T-helper 2 cell treated with Interferon-gamma antibody and Interleukin-4, amounts not matched to agents 100 ng/mL and 5 ng/mL, for 36 hours (primary cell): ENCODE measurements around the gene GPR89A. TPM values are rescaled to one million over a fixed set of nuclear protein-coding genes. Genes with fewer than 3 reads are reported as not detected.
"Not testable (repeated sequence)": the region's sequence is repeated elsewhere in the genome, so short reads cannot be mapped to it uniquely, and the experiment has no call there.

Experiments used
- intact Hi-C: fragments of 100-400 bp; cut with micrococcal nuclease; formaldehyde crosslinking; loops from one replicate; pipeline ENCODE4 v1.15.1; 2023
- total RNA-seq: library from RNA; stranded (reverse); gene quantifications from 2 replicates; pipeline ENCODE4 v1.2.3, GENCODE V29; 2022

Gene GPR89A
- total RNA-seq, 1 donor from 2014 or later, result 36.4 TPM

- intact Hi-C loops, result not testable (repeated sequence)
Observed at GRCh38 chr1:145686078-145686477, 78.3 kb downstream of the GPR89A start.

DNA sequence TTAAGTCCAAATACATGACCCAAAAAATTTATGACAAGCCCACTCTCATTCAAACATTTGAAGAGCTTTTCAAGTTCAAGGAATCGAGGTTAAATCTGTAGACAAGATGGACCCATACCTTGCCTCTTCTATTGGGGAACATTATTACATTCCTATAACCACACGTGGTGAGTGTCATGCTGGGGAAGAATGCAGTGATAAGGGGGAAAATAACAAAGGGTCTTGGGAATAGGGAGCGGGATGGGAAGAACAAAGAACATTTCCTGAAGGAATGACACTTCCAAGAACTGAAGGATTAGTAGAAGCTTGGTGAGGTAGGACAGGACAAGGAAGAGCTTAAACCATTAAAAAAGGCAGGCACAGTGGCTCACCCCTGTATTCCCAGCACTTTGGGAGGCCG is 80.5 kb downstream of the GPR89A start:
- intact Hi-C loops, result no loop called here

DNA sequence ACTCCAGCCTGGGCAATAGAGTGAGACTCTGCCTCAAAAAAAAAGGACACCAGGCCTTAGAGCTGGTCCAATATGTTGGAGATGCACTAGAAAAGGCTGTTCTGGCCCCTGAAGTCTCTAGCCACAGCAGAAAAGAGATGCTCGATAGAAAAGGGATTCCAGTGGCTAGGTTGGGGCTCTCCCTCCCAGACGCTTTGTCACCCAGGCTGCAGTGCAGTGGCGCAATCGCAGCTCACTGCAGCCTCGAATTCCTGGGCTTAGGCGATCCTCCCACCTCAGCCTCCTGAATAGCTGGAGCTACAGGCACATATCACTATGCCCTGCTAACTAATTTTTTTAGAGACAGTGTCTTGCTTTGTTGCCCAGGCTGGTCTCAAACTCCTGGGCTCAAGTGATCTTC is 81.1 kb downstream of the GPR89A start:
- intact Hi-C loops, result no loop called here

DNA sequence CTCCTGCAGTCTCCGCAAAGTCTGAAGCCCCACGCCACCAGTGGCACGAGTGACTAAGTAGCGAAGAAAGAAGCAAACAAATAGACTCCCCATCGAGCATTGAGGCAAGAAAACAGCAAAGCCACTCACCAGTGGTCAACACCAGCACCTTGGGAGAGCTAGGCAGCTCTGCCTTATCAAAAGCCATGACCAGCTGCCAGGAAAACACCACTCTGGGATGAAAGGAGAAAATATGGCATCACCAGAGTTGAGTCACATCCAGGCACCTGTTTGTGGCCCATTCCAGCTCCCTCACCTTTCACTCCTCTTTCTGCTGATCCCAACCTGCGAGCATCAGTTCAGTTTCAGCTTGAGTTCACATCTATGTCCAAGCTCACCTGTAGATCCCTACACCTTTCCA is 82.1 kb downstream of the GPR89A start:
- intact Hi-C loops, result no loop called here

DNA sequence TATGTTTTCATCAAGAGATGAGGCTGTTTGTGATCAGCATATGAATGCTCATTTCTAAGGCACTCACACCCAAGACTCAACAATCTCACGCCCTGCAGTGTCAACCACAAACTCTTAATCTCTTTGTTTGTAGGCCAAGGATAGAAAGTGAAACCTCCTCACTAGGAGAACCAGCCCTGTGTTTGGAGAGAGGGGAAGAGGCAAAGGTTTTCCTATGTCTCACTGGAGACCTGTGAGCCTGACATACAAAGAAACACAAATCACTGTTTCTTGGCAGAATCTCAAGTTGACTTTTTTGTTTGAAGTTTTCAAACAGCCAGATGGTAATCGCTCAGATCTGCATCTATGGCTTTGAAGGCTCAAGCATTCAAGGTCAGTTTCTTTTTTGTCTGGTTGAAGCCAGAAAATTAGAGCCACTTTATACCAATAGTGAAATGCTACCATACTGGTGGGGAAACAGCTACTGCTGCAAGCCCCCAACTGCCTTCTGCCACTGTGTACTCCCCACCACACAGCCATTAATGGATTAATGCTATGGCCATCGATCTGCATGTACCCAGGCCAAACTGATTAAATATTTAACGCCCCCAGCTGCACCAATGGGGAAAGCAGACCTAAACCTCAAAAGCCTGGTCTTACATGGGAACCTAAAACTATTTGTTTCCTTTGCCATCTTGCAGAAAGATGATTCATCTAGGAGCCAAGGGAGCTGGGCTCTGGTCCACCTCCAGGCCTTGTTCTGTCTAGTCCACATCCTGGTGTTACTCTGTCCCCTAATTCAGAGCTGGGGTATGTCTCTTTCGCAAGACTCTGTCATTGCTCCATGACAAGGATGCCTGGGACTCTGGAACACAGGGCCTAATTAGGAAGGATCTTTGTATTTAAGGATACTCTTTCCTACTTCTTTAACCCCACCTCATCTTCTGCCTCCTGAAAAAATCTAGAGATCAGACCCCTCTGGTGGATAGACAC is 83.1 kb downstream of the GPR89A start:
- intact Hi-C loops, result no loop called here

DNA sequence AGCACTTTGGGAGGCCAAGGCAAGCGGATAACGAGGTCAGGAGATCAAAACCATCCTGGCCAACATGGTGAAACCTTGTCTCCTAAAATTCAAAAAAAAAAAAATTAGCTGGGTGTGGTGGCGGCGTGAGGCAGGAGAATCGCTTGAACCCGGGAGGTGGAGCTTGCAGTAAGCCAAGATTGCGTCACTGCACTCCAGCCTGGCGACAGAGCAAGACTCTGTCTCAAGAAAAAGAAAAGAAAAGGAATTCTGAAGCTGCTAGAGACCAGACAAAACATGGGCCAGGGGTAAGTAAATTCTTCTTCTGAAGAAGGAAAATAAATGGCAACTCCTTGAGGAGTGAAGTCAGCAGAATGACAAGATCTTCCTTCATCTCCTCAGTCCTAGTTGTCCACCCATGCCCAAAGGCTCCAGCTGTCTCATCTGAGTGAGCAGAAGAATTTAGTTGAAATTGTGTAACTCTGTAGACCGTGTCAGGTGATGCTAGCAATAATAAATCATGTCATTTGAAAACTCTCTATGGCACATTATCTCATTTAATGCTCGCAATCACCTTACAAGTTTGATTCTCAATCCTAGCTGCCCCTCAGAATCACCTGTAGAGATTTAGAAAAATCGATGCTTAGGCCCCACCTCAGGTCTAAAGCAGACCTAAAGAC is 85.1 kb downstream of the GPR89A start:
- intact Hi-C loops, result no loop called here

- intact Hi-C loops, result no loop called here
Observed at GRCh38 chr1:145695821-145696629, 88.2 kb downstream of the GPR89A start.

GRCh38 chr1:145696630-145696960 is 88.8 kb downstream of the GPR89A start:
- intact Hi-C loops, result no loop called here

- intact Hi-C loops, result no loop called here
Observed at GRCh38 chr1:145701306-145701862, 93.6 kb downstream of the GPR89A start.

DNA sequence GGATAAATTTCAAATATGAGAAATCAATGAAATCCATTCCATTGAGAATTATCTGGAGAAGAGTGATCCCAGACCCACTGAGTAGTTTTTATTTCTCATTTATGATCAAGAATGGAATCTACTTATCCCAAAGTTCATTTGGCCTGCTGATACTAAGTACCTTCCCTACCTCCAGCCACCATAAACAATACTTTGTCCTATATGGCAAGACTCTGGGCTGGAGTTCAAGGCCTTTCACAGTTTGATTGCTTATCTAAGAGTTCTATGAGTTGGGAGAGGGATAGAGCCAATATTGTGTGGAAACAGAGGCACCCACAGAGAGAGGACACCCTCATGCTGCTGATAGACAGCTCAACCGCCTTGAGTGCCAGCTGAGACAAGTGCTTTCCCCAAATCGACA is 94.3 kb downstream of the GPR89A start:
- intact Hi-C loops, result no loop called here

GRCh38 chr1:145702826-145703225 is 95.0 kb downstream of the GPR89A start:
- intact Hi-C loops, result no loop called here

GRCh38 chr1:145705622-145706021 is 97.8 kb downstream of the GPR89A start:
- intact Hi-C loops, result no loop called here

DNA sequence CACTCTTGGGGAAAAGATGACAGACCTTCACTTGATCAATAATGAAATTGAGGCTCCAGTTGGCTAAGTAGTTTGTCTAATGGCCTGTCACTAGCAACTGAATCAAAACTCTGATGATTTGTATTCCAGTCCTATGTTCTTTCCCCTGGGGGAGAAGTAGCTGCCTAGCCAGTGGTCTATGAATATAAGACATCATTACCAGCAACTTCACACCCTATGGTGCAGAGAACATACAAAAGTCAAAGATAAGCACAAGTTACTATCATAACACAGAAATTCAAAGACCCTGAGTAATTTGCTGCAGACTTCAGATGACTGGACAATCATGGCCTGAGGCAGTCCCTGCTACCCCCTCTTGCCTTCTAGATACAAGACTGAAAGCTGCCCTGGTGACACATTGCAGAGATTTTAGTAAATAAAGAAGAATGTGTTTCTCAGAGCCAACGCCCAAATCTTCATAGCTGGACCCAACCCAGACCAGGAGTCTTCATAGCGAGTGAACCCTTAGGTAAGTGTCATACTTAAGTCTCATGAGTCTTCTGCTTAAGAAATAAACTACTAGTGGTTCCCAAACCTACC is 98.4 kb downstream of the GPR89A start:
- intact Hi-C loops, result no loop called here

DNA sequence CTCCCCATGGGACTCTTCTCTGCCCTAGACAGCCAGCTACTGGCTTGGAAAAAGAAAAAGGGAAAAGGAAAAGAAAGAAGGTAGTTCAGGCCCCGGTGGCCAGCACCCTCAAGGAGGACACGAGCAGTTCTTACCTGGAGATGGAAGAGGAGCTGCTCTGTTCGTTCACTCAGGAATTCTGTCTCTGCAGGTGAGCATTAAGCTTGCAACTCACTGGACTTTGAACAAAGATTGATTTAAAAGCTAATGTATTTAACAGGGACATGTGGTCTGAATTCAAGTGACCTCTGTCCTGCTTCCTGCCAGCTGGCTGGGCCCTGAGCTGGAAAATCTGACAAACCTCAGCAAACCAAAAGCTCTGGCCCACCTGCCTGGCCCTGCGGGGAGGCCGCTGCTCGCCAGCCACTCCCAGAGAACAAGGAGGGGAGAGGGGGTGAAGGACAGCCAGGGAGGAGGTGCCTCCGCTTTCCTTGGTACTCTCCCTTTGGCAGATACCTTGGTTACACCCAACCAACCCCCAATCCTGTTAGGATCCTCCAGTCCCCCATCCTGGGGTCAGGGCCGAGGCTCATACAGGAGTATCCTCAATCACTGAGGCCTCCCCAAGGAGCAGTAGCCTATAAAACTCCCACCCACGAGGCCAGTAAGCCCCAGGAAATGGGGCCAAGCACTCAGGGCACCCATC is 99.5 kb downstream of the GPR89A start, which contains the start of gene PDZK1:
Gene PDZK1, minus strand, starts transcription at position 186 of the 685 bp plus-strand sequence. CDS start 19,347 bp downstream, outside the sequence.
- intact Hi-C loops, result no loop called here

GRCh38 chr1:145708063-145708462 is 100.3 kb downstream of the GPR89A start:
- intact Hi-C loops, result no loop called here

DNA sequence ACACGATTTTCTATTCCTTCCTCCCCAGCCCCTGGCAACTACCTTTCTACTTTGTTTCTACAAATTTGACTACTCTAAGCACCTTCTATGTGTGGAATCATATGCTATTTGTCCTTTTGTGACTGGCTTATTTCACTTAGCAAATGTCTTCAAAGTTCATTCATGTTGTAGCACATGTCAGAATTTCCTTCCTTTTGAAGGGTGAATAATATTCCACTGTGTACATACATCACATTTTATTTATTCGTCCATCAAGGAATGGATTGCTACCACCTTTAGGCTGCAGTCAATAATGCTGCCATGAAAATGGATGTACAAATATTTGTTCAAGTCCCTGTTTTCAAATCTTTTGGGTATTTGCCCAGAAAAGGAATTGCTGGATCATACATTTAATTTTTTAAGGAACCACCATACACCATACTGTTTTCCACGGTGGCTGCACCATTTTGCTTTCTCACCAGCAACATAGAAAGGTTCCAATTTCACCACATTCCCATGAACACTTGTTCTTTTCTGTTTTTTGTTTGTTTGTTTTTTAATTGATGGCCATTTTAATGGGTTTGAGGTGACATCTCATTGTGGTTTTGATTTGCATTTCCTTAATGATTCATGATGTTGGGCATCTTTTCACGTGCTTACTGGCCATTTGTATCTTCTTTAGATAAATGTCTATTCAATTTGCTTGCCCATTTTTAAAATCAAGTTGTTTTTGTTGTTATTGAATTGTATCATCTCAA is 102.7 kb downstream of the GPR89A start:
- intact Hi-C loops, result no loop called here

DNA sequence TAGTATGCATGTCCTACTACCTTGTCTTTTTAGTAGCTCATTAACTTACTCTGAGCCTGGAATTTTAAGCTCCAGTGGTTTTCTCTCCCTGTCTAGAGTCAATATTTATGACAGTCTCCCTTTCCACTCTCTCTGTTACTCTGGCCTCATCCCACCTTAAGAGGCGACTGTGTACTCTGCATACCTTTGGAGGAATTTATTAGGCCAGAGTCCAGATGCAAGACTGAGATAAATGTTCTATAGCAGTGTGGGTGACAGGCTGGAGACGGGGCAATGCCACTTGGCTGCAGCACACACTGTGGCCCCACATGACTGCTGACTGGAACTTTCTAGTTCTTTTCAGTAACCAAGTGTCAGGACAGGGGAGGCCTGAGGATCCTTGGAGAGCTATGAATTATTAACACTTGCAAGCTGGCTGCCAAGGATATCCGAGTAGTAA is 103.4 kb downstream of the GPR89A start:
- intact Hi-C loops, result no loop called here

GRCh38 chr1:145714524-145715111 is 106.8 kb downstream of the GPR89A start:
- intact Hi-C loops, result no loop called here

DNA sequence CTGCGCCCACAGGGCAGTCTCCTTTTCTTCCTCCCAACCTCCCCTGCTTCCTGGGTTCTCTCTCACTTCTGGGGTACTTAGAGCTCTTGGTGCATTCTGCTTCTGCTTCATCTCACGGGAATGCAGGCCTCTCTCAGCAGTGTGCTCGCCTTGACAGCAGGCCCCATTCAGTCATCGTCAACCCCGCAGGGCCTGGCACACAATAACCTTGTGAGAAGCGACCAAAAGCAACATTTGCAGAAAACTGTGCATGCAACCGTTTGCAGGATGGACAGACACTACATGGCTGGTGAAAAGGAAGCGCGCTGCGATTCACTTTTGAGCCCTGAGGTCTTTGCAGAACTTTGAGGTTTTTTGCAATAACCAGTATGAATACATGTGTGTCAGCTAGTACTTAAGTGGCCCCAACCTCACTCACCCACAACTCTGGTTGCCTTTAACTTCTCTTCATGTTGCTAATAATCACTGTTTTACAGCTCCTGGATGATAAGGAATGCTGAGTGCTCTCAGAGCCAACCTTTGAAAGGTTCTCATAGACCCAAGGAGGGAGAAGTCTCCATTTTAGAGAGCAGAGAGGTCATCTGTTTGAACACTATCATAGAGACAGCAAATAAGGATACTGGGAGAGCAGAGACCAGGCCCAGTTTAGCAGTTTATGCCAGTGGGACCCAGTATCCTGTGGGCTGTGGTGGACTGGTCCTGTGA is 109.0 kb downstream of the GPR89A start:
- intact Hi-C loops, result no loop called here
